GM21717 (cell line): ENCODE data around the gene FMNL1.
"Not testable (repeated sequence)": the region's sequence is repeated elsewhere in the genome, so short reads cannot be mapped to it uniquely, and the experiment has no call there.

Source experiments
- ATAC-seq: cut with Tn5 transposase; IDR thresholded peaks from one replicate; pipeline ENCODE4 v1.9.1; 2021; ENCODE audit warnings: mild to moderate bottlenecking, moderate library complexity; ENCODE audit not compliant: unreplicated experiment

The FMNL1 gene, protein sequence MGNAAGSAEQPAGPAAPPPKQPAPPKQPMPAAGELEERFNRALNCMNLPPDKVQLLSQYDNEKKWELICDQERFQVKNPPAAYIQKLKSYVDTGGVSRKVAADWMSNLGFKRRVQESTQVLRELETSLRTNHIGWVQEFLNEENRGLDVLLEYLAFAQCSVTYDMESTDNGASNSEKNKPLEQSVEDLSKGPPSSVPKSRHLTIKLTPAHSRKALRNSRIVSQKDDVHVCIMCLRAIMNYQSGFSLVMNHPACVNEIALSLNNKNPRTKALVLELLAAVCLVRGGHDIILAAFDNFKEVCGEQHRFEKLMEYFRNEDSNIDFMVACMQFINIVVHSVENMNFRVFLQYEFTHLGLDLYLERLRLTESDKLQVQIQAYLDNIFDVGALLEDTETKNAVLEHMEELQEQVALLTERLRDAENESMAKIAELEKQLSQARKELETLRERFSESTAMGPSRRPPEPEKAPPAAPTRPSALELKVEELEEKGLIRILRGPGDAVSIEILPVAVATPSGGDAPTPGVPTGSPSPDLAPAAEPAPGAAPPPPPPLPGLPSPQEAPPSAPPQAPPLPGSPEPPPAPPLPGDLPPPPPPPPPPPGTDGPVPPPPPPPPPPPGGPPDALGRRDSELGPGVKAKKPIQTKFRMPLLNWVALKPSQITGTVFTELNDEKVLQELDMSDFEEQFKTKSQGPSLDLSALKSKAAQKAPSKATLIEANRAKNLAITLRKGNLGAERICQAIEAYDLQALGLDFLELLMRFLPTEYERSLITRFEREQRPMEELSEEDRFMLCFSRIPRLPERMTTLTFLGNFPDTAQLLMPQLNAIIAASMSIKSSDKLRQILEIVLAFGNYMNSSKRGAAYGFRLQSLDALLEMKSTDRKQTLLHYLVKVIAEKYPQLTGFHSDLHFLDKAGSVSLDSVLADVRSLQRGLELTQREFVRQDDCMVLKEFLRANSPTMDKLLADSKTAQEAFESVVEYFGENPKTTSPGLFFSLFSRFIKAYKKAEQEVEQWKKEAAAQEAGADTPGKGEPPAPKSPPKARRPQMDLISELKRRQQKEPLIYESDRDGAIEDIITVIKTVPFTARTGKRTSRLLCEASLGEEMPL

DNA sequence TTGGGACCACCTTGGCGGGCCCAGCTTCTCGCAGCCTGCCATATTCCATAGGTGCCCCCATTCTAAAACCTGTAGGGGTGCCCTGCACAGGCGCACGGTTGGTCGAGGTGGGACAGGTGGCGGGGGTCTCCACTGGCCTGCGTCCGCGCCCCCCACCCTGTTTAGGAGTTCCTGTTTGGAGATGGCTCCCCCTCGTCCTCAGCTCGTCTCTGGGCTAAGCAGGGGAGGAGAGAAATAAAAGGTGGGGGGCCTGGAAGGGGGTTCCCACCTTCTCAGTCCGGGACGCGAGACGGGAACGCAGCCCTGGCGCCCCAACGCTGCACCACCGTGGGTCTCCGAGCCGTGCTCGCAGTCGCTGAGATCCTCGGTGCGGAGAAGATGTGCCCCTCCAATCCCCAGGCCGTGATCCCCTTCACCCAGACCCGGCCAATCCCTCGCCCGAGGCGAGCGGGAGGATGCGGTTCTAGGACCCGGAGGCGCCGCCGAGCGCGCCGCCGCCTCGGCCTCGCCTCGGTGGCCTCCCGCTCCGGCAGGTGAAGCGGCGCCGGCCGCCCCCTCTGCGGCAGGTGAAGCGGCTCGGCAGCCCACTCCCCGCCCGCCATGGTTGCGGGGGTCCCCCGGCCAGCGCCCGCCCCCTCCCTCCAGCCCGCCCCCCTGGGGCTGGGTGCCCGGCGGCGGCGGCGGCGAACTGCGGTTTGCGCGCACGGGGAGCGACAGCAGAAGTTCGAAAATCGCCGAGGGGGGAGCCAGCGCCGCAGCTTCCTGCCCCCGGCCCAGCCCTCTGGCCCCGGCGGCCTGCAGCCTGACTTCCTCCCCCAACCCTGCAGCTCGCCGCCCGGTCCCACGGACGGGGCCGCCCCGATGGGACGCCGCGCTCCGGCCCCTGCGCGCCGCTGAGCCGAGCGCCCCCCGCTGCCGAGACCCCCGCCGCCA is at the start of gene FMNL1:
FMNL1 (plus strand) TSS at position 805 of the 933 bp plus-strand sequence. CDS start 240 bp downstream, outside the sequence.
- no peak for ATAC-seq

DNA sequence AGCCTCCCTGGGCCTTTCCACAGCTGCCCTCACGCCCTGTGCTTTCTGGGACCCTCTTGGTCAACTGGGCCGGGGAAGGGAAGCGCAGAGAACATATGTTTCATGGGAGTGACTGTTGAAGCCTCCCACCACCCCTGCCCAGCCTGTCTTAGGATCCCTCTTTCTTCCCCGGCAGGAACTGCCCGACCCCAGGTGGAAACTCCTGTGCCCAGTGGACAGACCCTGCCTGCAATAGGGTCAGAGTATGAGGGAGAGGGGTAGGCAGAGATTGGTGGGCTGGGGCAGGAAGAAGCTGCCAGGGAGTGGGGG is 49.5 kb upstream of the FMNL1 start:
- no peak for ATAC-seq

DNA sequence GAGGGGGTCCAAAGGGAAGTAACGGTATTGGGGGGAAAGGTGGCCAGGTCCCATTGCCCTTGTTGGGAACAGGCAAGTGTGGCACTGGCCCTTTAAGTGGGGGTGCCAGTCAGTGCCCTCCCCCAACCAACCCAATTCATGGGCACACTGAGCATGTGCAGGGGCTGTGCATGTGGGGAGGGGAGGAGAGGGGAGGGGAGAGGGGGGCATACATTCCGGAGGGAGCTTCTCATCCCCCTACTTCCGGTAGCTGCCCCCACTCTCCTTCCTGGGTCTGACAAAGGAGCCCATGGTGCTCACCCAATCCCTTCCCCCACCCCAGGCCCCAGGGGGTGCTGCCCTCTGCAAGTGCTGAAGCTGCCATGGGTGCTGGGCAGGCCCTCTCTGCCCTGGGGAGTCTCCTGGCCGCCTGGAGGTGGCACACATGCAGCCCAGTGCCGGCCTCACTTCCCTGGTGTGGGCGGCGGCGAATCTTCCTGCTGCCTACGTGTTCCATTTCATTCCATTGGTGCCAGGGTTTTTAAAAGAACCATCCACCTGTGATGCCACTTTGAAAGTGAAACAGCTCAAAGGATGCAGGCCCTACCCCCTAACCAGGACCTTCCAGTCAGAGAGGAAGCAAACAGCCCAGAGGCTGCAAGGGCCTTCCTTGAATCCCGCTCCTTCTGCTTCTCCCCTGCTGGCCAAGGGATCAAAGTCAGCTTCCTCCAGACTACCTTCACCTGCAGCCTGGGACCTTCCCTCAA is 49.0 kb upstream of the FMNL1 start:
- no peak for ATAC-seq

DNA sequence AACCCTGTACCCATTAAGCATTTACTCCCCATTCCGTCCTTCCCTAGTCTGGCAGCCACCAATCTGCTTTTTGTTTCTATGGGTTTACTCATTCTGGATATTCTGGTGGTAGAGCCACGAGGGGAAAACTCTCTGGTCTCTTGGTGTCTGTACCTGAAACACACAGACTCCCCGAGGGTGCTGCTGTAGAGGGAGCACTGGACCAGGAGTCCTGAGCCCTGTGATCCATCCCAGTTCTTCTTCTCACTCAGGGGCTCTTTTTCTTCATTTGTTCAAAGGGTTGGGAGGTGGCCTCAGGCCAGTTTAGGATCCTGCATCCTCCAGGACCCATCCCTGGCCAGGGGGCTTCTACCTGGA is 45.9 kb upstream of the FMNL1 start:
- no peak for ATAC-seq

DNA sequence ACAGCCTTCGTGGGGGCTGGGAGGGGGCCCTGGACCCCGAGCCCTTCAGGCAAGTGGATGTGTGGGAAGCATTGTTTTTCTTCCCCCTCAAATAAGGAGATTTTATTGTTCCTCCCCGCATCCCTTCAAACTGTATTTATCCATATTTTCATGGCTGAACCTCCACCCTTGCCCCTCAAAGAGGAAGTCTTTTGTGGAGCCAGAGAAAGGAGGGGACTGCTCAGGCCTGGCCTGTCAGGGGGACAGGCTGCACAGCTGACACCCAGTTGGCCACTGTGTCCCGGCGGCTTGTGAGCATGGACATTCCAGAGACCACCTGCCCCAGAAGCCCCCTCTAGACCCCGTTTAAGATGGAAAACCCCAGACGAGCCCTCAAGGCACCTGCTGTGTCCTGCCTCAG is 44.1 kb upstream of the FMNL1 start:
- ATAC-seq: no peak

DNA sequence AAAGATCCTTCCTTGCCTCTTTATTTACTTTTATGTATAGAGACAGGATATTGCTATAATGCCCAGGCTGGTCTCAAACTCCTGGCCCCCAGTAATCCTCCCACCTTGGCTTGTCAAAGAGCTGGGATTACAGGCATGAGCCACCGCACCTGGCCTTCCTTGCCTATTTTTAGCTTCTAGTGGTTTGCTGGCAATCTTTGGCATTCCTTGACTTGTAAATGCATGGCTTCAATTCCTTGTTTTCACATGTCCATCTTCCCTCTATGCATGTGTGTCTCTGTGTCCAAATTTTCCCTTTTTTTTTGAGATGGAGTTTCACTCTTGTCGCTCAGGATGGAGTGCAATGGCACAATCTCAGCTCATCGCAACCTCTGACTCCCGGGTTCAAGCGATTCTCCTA is 37.5 kb upstream of the FMNL1 start:
- no peak for ATAC-seq

DNA sequence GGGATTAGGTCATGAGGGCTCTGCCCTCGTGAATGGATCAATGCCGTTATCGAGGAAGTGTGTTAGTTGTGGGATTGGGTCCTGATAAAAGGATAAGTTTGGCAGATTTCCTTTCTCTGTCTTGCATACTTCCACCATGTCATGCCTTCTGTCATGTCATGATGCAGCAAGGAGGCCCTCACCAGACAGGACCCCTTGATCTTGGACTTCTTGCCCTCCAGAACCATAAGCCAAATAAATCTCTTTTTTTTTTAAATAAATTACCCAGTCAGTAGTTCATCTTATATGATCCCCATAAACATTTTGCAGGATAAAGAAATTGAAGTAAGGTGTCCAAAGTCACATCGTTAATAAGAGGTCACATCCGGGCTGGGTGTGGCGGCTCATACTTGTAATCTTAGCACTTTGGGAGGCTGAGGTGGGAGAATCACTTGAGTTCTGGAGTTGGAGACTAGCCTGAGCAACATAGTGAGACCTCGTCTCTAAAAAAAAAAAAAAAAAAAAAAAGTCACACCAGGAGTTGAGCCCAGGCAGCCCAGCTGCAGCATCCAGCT is 34.8 kb upstream of the FMNL1 start:
- ATAC-seq: no peak

DNA sequence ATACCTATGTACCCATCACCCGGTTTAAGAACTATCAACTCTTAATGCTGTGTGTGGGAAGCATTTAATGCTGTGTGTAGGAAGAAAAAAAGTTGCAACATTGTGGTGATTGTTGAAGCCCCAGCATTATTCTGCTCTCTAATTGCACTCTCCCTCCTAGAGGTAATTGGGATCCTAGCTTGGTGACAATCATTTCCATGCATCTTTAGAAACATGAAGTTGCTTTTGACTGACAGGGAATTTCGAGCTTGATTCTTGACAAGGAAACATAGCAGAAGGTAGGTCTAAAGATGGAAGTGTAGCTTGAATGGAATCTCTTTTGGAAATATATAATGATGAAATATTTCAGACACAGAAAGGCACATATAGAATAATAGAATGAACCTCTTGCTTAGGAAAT is 32.7 kb upstream of the FMNL1 start:
- ATAC-seq: no peak

DNA sequence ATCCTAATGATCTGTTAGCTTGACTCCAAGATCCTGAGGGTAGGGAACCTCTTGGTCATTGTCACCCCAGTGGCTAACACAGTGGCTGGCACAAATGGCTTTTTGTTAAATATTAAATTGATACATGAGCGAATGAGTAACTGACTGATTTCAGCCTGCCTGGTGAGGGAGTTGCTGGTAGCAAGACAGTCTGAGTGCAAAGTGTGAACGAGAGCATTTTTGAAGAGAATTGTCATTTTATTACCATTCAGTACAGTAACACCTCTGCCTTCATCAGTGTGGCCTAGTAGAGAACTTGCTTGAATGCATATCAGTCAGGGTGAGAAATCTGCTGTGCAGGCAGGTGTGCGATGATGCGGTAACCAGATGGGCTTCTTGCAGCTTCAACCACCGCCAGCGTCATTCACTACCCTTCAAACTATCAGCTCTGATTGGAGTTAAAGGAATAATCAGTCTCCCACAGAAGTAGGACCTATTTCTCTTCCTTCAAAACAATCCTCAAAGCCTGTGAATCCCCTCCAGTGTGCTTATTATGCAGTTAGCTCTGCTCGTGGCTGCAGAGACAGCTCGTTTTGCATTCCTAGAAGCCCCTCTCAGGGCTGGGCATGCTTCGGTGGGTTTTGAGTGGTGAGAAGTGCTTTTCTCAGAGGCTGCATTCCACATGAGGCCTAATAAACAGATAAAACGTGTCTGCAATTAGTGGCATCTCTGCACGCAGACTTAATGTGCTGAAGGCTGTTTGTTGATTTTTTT is 31.0 kb upstream of the FMNL1 start:
- ATAC-seq: no peak

DNA sequence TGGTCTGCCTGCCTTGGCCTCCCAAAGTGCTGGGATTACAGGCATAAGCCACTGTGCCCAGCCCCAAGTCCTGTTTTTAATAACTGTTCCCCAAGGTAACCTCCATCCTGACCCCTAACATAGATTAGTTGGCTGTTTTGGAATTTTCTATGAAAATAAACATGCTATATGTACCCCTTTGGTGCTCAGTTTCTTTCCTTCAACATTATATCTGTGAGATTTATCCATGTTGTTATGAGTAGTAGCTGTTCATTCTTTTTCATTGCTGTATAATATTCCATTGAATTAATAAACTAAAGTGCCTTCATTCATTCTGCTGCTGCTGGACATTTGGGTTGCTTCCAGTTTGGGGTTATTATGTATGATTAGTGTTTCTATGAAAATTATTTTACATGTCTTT is 26.3 kb upstream of the FMNL1 start:
- no peak for ATAC-seq

DNA sequence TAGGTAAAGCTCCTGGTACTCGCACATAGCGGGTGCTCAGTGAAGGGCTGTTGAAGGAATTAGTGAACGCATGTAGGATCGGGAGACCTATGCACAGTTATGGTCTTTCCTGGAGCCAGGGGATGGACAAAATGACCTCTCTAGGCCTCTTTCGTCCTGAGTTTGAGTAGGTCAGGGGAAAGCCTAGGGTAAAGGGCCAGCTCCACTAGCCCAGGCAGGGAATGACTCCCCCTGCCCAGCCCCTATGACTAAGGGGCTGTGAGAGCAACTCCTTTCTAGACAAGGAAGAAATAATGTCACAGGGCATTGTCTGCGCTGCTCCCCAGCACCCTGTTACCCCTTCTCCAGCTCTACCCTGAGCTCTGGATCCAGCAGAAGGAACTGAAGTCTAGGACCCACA is 24.6 kb upstream of the FMNL1 start:
- no peak for ATAC-seq

DNA sequence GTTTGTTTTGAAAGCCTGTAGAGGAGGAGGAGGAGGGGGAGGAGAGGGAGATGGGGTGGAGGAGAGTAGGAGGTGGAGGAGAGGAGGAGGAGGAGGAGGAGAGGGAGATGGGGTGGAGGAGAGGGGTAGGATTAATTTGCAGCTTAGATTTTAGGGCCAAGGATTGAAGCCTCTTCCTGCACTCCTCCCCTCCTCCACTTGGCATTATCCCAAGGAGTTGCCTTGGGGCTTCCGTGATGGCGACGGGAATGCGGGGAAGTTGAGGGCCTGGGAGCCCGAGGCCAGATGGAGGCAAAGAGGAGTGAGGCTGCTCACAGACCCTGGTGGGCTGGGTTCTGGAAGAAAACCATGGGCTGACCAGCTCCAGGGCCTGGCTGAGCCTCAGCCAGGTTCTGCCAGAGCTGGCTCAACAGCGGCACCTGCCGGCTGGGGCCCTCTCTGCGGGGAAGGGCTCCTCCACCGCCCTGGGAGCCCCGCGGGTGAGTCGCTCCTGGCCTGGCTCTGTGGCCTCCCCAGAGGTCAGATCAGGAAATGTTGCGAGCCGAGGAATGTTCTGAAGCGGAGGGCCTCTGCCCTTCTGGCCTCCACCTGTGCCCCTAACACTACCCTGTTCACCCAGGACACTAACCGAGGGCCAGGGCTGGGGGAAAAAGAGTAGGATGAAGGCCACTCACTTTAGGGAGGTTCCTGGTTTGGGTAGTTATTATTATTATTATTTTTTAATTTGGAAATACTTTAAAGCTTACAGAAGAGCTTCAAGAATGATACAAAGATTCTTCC is 23.9 kb upstream of the FMNL1 start:
- peak; percentile 76 for ATAC-seq

DNA sequence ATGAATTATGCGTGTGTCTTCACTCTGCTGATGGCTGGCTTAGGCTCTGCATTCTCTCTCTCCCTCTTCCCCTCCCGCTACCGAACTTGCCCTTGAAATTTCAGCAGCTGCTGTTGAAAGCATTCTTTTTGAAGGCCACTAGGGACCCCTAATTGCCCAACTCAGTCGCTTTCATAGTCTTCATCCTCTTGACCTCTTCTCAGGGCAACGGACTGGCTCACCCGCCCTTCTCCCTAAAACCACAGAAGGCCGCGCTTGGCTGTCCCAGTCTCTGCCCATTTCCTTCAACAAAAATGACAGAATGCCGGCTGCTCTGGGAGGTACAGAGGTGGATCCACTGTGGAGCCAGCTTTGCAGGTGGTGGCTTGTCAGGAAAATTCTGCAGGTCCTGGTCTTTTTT is 21.0 kb upstream of the FMNL1 start:
- no peak for ATAC-seq

DNA sequence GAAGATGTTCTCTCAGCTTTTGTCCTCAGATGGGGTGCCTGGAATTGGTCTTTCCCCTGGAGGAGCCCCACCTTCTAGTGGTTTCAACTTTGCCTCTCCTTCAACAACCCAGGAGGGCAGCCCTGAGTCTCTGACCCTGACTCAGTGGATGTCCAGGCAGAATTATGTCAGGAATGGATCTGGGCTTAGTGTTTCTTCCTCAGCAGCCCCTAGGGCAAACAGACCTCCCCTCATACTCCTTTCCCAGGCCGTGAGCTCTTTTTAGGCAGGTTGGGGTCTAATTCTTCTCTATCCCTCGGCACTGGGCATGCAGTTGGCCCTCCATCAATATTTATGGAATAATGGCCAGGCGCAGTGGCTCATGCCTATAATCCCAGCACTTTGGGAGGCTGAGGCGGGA is 20.2 kb upstream of the FMNL1 start:
- ATAC-seq: no peak

DNA sequence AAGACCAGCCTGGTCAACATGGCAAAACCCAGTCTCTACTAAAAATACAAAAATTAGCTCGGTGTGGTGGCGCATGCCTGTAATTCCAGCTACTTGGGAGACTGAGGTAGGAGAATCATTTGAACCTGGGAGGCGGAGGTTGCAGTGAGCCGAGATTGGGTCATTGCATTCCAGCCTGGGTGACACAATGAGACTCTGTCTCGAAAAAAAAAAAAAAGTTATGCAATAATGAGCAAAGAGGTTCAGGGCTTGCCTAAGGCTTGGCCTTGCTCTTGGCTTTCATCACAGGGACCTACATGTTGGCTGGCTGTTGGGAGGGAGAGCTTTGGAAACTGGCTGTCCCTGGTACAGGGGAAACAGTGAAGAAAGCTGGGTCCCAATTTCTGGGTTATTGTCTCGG is 19.8 kb upstream of the FMNL1 start:
- ATAC-seq: not testable (repeated sequence)

DNA sequence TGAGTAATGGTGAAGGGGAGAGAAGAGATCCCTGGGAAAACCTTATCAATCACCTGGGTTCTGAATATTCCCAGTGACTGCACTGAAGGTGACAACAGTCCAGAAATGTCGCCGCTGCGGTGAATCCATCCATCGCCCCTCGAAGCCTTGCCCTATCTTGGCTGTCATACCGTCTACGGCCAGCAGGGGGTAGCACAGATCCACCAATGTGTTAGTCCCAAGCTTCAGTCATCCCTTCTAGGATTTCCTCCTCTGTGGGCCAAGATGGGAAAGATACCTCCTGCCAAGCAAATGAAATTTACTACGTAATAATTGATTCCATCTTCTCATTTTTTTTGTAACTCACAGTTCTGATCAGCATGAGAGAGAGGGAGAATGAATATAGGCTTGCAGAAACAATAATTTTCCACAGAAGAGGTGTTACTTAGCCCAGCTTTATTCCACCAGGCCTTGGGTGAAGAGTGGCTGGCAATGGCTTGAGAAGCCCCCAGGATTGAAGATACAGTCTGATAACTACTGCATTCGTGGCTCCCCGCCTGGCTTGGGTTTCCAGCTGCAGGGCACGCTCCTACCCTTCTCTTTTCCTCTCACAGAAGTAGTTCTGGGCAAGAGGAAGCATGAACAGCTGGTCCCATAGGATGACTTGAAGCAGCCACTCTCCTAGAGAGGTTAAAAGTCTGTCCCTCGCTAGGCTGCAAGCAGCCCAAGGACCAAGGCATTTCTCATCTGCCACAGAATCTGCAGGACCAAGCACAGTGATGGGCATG is 2.6 kb upstream of the FMNL1 start:
- no peak for ATAC-seq

DNA sequence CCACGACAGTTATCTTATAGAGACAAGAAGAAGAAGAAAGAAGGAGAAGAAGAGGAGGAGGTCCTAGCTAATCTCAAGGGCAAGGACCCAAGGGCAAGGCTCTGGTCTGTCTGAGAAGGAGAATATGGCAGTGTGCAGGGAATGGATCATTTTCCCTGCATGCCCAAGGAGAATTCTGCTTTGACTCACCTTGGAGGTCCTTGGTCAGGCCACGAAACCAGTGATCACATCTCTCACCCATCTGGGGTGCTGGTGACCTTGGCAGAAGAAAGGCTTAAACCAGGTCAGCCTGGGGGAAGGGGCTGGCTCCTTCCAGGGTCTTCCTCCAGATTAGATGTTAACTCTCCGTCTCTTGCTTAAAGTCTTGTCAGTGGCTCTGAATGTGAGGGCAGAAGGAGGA is 1.6 kb upstream of the FMNL1 start:
- no peak for ATAC-seq

DNA sequence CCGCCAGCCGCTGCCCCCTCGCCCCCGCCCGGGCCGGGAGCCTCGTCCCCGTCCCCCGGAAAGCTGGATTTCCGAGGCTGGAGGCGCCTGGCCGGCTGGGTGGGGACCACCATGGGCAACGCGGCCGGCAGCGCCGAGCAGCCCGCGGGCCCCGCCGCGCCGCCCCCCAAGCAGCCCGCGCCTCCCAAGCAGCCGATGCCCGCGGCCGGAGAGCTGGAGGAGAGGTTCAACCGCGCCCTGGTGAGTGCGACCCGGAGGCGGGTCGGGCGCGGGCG is 266 bp downstream of the FMNL1 start:
- ATAC-seq: no peak
